Esophagus squamous epithelium (tissue), 5 donors: ENCODE measurements around the gene MCEE. TPM values are rescaled to one million over a fixed set of nuclear protein-coding genes. Genes with fewer than 3 reads are reported as not detected.
"Not testable (repeated sequence)": the region's sequence is repeated elsewhere in the genome, so short reads cannot be mapped to it uniquely, and the experiment has no call there.

Source experiments
- DNase-seq: peaks from one replicate; lab custom pipeline; 2025; lab: John Stamatoyannopoulos, UW
- H3K27ac ChIP-seq, 4 donors: fragments of 200-600 bp; sonication (generic); one replicate each; pipeline ENCODE4 v1.5.1; 2016 to 2019; ENCODE audit warnings: mild to moderate bottlenecking in 1 of 4
- H3K27me3 ChIP-seq, 4 donors: fragments of 200-600 bp; sonication (generic); 1 replicate in 3 of 4; 2 replicates in 1 of 4; pipeline versions ENCODE4 v1.5.1 to v1.6.0; 2017 to 2021; ENCODE audit warnings: antibody characterized with exemption in 1 of 4
- H3K36me3 ChIP-seq, 3 donors: fragments of 200-600 bp; sonication (generic); one replicate each; pipeline ENCODE4 v1.5.1; 2016 to 2019
- H3K4me1 ChIP-seq, 3 donors: fragments of 200-600 bp; sonication (generic); one replicate each; pipeline ENCODE4 v1.5.1; 2017 to 2019
- H3K4me3 ChIP-seq, 4 donors: fragments of 200-600 bp; sonication (generic); 1 replicate in 3 of 4; 2 replicates in 1 of 4; pipeline ENCODE4 v1.5.1; 2016 to 2019; ENCODE audit warnings: mild to moderate bottlenecking in 2 of 4, moderate library complexity in 1 of 4
- H3K9me3 ChIP-seq, 3 donors: fragments of 200-600 bp; sonication (generic); one replicate each; pipeline ENCODE4 v1.5.1; 2016 to 2019
- POLR2A ChIP-seq, 4 donors: fragments of 450-650 bp; IDR thresholded peaks; one replicate each; pipeline ENCODE4 v1.6.1; 2017; ENCODE audit warnings: antibody characterized with exemption in 4 of 4, mild to moderate bottlenecking in 4 of 4, moderate library complexity in 3 of 4
- WGBS, 2 donors: methylation state at CpG; one replicate each; pipeline ENCODE4 v1.1.5; 2018; 5-methylcytosine and 5-hydroxymethylcytosine counted together
- intact Hi-C: fragments of 100-400 bp; cut with DNase I; formaldehyde crosslinking; loops from one replicate; pipeline ENCODE4 v1.15.0; 2022
- total RNA-seq, 4 donors: library from RNA; depleted of rRNA; stranded (reverse); fragments of >200 nt; gene quantifications; one replicate each; pipeline ENCODE4 v1.1.0, GENCODE V29; 2016
- TF ChIP-seq, protein P1 (sequence below), 6 experiments: fragments of 450-650 bp in 4 of 6; fragments of 200-600 bp in 2 of 6; sonication (generic) in 2 of 6; IDR thresholded peaks; one replicate each; pipeline ENCODE4 v1.5.1; 2016 to 2019; ENCODE audit warnings: antibody characterized with exemption in 6 of 6, mild to moderate bottlenecking in 4 of 6, moderate library complexity in 4 of 6
- donor health status: DM: yes; HTN: yes; CAD: no.

The MCEE gene
- total RNA-seq, 4 donors from 2014 or later = 18.9 to 26.5 (median 21.6) TPM

DNA sequence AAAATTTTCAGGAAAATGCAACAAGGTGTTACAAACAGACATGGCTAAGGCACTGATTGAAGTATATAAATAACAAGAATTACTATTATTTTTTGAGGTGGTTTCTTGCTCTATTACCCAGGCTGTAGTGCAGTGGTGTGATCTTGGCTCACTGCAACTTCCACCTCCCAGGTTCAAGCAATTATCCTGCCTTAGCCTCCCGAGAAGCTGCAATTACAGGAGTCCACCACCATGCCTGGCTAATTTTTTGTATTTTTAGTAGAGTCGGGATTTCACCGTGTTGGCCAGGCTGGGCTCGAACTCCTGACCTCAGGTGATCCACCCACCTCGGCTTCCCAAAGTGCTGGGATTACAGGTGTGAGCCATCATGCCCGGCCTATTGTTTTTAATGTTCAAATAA, 23.6 kb downstream of the MCEE start:
- Histone ChIP-seq H3K4me1 (peaks cover 9 to 29% (median 13%) of the 10 kb centered on the region in 3 donors), H3K36me3 (peaks cover 0 to 36% (median 0%) of the 10 kb centered on the region in 3 donors)
- 78 to 79% methylated on average over 6 of the region's 6 CpGs for WGBS, 2 donors
- H3K27me3 ChIP-seq, intact Hi-C loops, H3K27ac ChIP-seq, H3K9me3 ChIP-seq, DNase-seq, H3K4me3 ChIP-seq: not testable (repeated sequence)
- TF ChIP-seq, protein P1, sequence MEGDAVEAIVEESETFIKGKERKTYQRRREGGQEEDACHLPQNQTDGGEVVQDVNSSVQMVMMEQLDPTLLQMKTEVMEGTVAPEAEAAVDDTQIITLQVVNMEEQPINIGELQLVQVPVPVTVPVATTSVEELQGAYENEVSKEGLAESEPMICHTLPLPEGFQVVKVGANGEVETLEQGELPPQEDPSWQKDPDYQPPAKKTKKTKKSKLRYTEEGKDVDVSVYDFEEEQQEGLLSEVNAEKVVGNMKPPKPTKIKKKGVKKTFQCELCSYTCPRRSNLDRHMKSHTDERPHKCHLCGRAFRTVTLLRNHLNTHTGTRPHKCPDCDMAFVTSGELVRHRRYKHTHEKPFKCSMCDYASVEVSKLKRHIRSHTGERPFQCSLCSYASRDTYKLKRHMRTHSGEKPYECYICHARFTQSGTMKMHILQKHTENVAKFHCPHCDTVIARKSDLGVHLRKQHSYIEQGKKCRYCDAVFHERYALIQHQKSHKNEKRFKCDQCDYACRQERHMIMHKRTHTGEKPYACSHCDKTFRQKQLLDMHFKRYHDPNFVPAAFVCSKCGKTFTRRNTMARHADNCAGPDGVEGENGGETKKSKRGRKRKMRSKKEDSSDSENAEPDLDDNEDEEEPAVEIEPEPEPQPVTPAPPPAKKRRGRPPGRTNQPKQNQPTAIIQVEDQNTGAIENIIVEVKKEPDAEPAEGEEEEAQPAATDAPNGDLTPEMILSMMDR (IDR thresholded peaks at IDR 0.05) = peak in 1 of 6 experiments; percentile 11

DNA sequence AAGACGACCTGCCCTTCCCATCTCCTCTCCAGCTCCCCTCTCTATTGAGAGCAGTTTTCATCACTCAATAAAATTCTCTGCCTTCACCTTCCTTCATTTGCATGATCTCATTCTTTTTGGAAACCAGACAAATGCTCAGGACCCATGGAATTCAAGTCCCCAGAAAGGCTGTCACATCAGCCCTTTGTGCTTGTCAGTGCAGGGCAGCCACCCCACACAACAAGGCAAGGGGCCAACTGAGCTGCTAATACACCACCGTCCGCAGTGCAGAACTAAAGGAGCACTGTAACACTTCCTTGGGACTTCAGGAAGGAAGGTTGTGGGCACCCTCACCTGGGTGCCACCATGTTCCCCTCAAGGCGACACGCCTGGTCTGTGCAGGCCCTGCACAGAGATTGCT, 26.2 kb downstream of the MCEE start:
- no peaks in the 10 kb centered on the region for H3K9me3 ChIP-seq
- no peak for TF ChIP-seq POLR2A (IDR thresholded peaks at IDR 0.05)
- TF ChIP-seq, protein P1 (IDR thresholded peaks at IDR 0.05) = no peak
- H3K4me1 ChIP-seq = peaks cover 9 to 39% (median 21%) of the 10 kb centered on the region in 3 donors
- no peak for DNase-seq
- intact Hi-C loops = no loop called here
- H3K27me3 ChIP-seq = no peaks in the 10 kb centered on the region
- no peak overlapping the region for H3K4me3 ChIP-seq
- H3K36me3 ChIP-seq = peaks cover 0 to 13% (median 0%) of the 10 kb centered on the region in 3 donors
- H3K27ac ChIP-seq = peak overlapping the region; percentile 76 to 85 (median 81)
- 65 to 78% methylated on average over 1 to 3 of the region's 5 CpGs for WGBS, 2 donors

DNA sequence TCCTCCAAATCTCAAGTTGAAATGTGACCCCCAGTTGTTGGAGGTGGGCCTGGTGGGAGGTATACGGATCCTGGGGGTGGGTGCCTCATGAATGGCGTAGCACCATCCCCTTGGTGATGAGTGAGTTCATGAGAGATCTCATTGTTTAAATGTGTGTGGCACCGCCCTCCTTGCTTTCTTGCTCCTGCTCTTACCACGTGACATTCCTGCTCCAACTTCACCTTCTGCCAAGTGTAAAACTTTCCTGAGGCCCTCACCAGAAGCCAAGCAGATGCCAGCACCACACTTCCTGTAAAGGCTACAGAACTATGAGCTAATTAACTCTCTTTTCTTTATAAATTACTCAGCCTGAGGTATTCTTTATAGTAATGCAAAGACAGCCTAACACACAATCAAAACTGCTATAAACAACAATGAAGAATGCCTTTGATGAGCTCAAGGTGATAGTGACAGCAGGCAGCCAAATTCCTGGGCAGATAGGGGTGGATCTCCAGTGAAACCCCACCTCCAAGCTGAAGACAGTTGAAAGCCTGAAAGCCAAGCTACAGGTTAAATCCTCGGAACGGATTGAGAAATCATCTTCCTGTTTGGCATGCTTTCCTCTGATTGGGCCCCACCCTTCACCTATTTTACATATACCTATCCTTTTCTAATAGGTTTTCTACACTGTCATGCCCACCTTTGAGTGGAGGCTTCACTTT, 26.9 kb downstream of the MCEE start:
- intact Hi-C loops = no loop called here
- TF ChIP-seq, protein P1 (IDR thresholded peaks at IDR 0.05) = no peak
- TF ChIP-seq POLR2A (IDR thresholded peaks at IDR 0.05) = no peak
- Histone ChIP-seq H3K27me3 (no peaks in the 10 kb centered on the region), H3K9me3 (no peaks in the 10 kb centered on the region), H3K36me3 (peaks cover 0 to 6% (median 0%) of the 10 kb centered on the region in 3 donors), H3K4me1 (peaks cover 9 to 39% (median 21%) of the 10 kb centered on the region in 3 donors), H3K4me3 (no peak overlapping the region), H3K27ac (peak overlapping the region; percentile 76 to 85 (median 81))
- 30 to 46% methylated on average over 6 of the region's 6 CpGs for WGBS, 2 donors
- DNase-seq = no peak

DNA sequence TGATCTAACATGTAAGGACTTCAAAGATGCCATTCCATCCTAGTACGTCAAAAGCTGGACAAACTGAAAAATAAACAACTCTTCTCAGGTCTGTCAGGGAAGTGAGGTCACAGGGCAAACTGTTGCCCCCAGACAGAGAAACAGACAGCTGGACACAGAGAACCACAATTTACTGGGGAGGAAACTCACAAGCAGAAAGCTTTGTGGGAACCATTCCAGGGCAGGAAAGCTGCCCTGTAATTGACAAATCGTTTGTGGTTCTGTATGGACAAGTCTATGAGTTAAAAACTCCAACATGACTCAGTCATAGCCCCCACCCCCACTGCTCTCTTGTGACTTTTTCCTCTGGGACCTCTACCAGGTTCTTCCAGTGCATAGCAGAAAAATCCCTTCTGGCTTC, 28.4 kb downstream of the MCEE start:
- Histone ChIP-seq H3K4me1 (peaks cover 9 to 39% (median 21%) of the 10 kb centered on the region in 3 donors), H3K9me3 (no peaks in the 10 kb centered on the region), H3K36me3 (no peaks in the 10 kb centered on the region), H3K4me3 (no peak overlapping the region), H3K27ac (peak overlapping the region; percentile 76 to 85 (median 81)), H3K27me3 (no peaks in the 10 kb centered on the region)
- DNase-seq = no peak
- TF ChIP-seq POLR2A (IDR thresholded peaks at IDR 0.05) = no peak
- TF ChIP-seq, protein P1 (IDR thresholded peaks at IDR 0.05) = no peak
- 5 to 15% methylated on average over 1 to 2 of the region's 2 CpGs for WGBS, 2 donors
- intact Hi-C loops = no loop called here

DNA sequence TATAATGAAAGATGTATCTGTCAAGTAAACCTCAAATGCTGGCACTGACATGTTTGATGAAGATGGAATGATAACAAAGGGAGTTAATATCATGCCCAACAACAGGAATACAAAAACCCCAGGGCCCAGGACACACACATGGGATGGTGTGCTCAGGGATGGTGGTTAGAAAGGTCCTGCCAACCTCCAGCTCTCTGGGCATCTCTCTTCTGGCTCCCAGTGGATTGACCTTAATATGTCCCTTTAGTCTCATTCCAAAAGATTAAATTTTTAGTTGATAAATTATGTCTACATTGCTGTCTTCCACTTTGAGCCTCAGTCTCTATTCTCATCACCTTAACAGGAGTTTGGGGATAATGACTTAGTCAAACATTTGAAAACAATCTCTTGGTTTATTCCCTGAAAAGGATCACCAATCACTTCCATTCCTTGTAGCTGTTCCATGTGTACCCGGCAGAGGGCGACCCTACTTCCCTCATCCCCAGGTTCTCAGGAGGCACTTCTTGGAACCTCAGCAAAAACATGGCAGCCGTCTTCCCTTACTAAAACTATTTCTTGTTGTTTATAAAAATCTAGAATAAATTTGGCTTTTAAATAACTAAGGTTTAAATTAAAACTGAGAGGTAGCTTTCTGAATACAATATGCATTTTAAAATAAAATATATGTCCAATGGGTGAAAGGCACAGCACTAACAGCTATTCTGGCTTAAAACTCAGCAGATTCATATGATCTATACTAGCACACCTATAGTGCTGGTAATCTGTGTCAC, 29.6 kb downstream of the MCEE start:
- intact Hi-C loops = no loop called here

DNA sequence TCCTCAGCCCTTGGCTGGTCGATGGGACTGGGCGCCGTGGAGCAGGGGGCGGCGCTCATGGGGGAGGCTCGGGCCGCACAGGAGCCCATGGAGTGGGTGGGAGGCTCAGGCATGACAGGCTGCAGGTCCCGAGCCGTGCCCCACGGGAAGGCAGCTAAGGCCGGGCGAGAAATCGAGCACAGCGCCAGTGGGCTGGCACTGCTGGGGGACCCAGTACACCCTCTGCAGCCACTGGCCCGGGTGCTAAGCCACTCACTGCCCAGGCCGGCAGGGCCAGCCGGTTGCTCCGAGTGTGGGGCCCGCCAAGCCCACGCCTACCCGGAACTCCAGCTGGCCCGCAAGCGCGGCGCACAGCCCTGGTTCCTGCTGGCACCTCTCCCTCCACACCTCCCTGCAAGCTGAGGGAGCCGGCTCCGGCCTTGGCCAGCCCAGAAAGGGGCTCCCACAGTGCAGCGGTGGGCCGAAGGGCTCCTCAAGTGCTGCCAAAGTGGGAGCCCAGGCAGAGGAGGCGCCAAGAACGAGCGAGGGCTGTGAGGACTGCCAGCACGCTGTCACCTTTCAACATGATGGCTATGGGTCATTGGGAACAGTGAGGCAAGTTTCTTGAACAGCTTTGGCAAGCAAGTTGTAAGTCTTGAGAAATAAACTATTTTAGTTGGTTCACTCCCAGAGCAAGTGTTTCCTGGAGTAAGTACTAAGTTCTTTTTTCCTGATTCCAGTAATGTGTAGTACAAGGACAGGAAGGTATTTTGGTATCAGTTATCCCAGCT, 37.4 kb downstream of the MCEE start:
- H3K27me3 ChIP-seq, H3K9me3 ChIP-seq, H3K4me3 ChIP-seq, H3K36me3 ChIP-seq, intact Hi-C loops, H3K4me1 ChIP-seq, H3K27ac ChIP-seq, DNase-seq: not testable (repeated sequence)
- 84 to 95% methylated on average over 6 of the region's 33 CpGs for WGBS, 2 donors

More for the DNA sequence above, 29.6 kb downstream of the MCEE start:
- Histone ChIP-seq H3K4me3 (no peak overlapping the region), H3K4me1 (peaks cover 9 to 39% (median 21%) of the 10 kb centered on the region in 3 donors), H3K27me3 (no peaks in the 10 kb centered on the region), H3K36me3 (no peaks in the 10 kb centered on the region), H3K27ac (peak overlapping the region in 3 of 4 donors; percentile 76 to 85 (median 80)), H3K9me3 (no peaks in the 10 kb centered on the region)
- DNase-seq = no peak
- TF ChIP-seq, protein P1 (IDR thresholded peaks at IDR 0.05) = peak; percentile 62 to 86 (median 78)
- TF ChIP-seq POLR2A (IDR thresholded peaks at IDR 0.05) = no peak
- WGBS, 2 donors = 1 to 10% methylated on average over 3 of the region's 3 CpGs

DNA sequence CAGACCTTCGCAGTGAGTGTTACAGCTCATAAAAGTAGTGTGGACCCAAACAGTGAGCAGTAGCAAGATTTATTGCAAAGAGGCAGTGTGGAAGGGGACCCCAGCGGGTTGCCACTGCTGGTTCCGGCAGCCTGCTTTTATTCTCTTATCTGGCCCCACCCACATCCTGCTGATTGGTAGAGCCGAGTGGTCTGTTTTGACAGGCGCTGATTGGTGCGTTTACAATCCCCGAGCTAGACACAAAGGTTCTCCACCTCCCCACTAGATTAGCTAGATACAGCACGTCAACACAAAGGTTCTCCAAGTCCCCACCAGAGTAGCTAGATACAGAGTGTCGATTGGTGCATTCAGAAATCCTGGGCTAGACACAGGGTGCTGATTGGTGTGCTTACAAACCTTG, 38.2 kb downstream of the MCEE start:
- H3K4me3 ChIP-seq, H3K27me3 ChIP-seq, H3K9me3 ChIP-seq, H3K27ac ChIP-seq, intact Hi-C loops, H3K4me1 ChIP-seq, DNase-seq, H3K36me3 ChIP-seq: not testable (repeated sequence)
- 89% methylated on average over 8 of the region's 9 CpGs; no CpG with 5 or more reads in 1 of the 2 donors for WGBS, 2 donors
